ENCODE measurements around the gene EMX1. TPM values are rescaled to one million over a fixed set of nuclear protein-coding genes. Genes with fewer than 3 reads are reported as not detected.

EMX1 gene
- total and polyA plus RNA-seq, 2 of the 13 experiments (the other 11 are each of a cell fraction or from before 2014, with no cell fraction given), result 0.62 to 4.9 TPM

DNA sequence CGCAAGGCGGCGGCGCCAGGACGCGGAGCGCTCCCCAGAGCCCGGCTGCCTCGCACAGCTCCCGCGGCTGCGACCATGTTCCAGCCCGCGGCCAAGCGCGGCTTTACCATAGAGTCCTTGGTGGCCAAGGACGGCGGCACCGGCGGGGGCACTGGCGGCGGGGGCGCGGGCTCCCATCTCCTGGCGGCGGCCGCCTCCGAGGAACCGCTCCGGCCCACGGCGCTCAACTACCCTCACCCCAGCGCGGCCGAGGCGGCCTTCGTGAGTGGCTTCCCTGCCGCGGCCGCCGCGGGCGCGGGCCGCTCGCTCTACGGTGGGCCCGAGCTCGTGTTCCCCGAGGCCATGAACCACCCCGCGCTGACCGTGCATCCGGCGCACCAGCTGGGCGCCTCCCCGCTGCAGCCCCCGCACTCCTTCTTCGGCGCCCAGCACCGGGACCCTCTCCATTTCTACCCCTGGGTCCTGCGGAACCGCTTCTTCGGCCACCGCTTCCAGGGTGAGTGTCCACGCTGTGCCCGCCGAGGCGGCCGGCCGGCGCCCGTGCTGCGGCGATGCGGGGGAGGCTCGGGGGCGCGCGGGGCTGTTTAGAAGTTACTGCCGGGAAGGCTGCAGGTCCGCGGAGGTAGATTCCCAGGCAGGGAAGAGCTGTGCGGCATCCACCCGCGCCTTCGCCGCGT lies 696 bp downstream of the EMX1 start (continued):
- TF ChIP-seq TSC22D2 (CRISPR knock-in tag; IDR thresholded peaks at IDR 0.05; ENCODE audit: borderline replicate concordance) (no peak), ZNF878 (CRISPR knock-in tag; IDR thresholded peaks at IDR 0.05) (no peak), SALL2 (CRISPR knock-in tag; IDR thresholded peaks at IDR 0.05) (no peak), MYNN (CRISPR knock-in tag; IDR thresholded peaks at IDR 0.05; ENCODE audit: low read depth) (no peak), ZNF547 (CRISPR knock-in tag; IDR thresholded peaks at IDR 0.05) (peak; percentile 8; the same call in 1 of the 2 replicates), ZNF792 (CRISPR knock-in tag; IDR thresholded peaks at IDR 0.05) (no peak), RORA (CRISPR knock-in tag; IDR thresholded peaks at IDR 0.05) (no peak), CENPT (CRISPR knock-in tag; IDR thresholded peaks at IDR 0.05; ENCODE audit: low read depth) (no peak), ZNF367 (CRISPR knock-in tag; IDR thresholded peaks at IDR 0.05; ENCODE audit: borderline replicate concordance) (no peak), HOXA9 (CRISPR knock-in tag; IDR thresholded peaks at IDR 0.05; ENCODE audit: borderline replicate concordance) (no peak), IKZF4 (CRISPR knock-in tag; IDR thresholded peaks at IDR 0.05; ENCODE audit: borderline replicate concordance, low read depth, not compliant biosample characterization) (no peak), ZNF251 (CRISPR knock-in tag; IDR thresholded peaks at IDR 0.05) (no peak), HNRNPK (IDR thresholded peaks at IDR 0.05; ENCODE audit: low read depth, low read length, poor library complexity, severe bottlenecking) (peak; percentile 34), CBFB (CRISPR knock-in tag; IDR thresholded peaks at IDR 0.05) (no peak), GLI4 (CRISPR knock-in tag; IDR thresholded peaks at IDR 0.05; ENCODE audit: borderline replicate concordance) (no peak), ZNF446 (CRISPR knock-in tag; IDR thresholded peaks at IDR 0.05) (peak; percentile 53; the same call in 1 of the 2 replicates), TAF15 (IDR thresholded peaks at IDR 0.05; ENCODE audit: low read depth, low read length, poor library complexity, severe bottlenecking) (no peak), ZNF605 (CRISPR knock-in tag; IDR thresholded peaks at IDR 0.05) (no peak), KDM3A (CRISPR knock-in tag; IDR thresholded peaks at IDR 0.05; ENCODE audit: low read depth) (no peak), PAWR (CRISPR knock-in tag; IDR thresholded peaks at IDR 0.05; ENCODE audit: borderline replicate concordance) (no peak), ZNF326 (CRISPR knock-in tag; IDR thresholded peaks at IDR 0.05; ENCODE audit: borderline replicate concordance) (no peak), ZNF564 (CRISPR knock-in tag; IDR thresholded peaks at IDR 0.05) (no peak)
- TF ChIP-seq, protein P1, sequence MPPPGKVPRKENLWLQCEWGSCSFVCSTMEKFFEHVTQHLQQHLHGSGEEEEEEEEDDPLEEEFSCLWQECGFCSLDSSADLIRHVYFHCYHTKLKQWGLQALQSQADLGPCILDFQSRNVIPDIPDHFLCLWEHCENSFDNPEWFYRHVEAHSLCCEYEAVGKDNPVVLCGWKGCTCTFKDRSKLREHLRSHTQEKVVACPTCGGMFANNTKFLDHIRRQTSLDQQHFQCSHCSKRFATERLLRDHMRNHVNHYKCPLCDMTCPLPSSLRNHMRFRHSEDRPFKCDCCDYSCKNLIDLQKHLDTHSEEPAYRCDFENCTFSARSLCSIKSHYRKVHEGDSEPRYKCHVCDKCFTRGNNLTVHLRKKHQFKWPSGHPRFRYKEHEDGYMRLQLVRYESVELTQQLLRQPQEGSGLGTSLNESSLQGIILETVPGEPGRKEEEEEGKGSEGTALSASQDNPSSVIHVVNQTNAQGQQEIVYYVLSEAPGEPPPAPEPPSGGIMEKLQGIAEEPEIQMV (CRISPR knock-in tag; IDR thresholded peaks at IDR 0.05; ENCODE audit: low read depth), result no peak
- TF ChIP-seq, protein P2, sequence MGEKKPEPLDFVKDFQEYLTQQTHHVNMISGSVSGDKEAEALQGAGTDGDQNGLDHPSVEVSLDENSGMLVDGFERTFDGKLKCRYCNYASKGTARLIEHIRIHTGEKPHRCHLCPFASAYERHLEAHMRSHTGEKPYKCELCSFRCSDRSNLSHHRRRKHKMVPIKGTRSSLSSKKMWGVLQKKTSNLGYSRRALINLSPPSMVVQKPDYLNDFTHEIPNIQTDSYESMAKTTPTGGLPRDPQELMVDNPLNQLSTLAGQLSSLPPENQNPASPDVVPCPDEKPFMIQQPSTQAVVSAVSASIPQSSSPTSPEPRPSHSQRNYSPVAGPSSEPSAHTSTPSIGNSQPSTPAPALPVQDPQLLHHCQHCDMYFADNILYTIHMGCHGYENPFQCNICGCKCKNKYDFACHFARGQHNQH (CRISPR knock-in tag; IDR thresholded peaks at IDR 0.05), result no peak
- TF ChIP-seq, protein P3, sequence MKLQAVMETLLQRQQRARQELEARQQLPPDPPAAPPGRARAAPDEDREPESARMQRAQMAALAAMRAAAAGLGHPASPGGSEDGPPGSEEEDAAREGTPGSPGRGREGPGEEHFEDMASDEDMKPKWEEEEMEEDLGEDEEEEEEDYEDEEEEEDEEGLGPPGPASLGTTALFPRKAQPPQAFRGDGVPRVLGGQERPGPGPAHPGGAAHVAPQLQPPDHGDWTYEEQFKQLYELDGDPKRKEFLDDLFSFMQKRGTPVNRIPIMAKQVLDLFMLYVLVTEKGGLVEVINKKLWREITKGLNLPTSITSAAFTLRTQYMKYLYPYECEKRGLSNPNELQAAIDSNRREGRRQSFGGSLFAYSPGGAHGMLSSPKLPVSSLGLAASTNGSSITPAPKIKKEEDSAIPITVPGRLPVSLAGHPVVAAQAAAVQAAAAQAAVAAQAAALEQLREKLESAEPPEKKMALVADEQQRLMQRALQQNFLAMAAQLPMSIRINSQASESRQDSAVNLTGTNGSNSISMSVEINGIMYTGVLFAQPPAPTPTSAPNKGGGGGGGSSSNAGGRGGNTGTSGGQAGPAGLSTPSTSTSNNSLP (IDR thresholded peaks at IDR 0.05; ENCODE audit: low read depth, low read length), result no peak
- TF ChIP-seq, protein P4, sequence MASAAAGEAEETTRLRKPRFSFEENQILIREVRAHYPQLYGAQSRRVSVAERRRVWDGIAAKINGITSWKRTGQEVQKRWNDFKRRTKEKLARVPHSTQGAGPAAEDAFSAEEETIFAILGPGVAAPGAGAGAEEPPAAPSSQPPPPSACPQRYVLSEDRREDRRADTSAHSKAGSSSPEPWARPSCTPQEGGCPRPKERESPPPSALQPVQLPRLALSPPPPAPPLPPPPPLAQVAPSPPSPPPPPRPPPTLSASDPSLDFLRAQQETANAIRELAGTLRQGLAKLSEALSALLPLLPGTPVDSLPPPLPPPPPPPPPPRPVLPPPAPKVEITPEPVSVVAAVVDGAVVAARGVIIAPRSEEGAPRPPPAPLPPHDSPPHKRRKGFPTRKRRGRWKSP (CRISPR knock-in tag; IDR thresholded peaks at IDR 0.05), result no peak

Data from HepG2 (cell line).